ENCODE data around the gene LIPE.
A peak's percentile ranks its signal among the peaks of the same experiment; 100 is the strongest.

LIPE gene

GRCh38 chr19:42445948-42446347, 18.8 kb upstream of the LIPE start:
- no peak for DNase-seq

DNA sequence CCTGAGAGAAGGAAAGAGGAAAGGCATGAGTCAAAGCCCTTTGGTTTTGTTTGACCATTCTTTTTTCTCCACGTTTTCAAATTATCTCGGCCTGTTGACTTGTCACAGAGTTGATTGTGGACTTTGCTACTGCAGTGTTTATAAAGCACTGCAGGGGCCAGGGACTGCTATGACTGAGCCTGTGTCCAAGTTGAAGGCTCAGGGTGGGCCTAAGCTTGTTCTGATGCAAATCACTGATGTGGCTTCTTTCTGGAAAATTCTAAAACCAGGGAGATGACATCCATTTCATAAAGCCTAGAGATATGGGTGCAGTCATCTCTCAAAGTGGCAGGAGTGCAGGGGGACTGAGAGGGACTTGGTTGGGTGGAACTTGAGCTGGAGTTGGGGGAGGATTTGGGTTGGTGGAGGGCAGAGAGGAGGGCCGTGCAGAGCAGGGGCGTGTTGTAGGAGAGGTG, 16.8 kb upstream of the LIPE start:
- DNase-seq: no peak

DNA sequence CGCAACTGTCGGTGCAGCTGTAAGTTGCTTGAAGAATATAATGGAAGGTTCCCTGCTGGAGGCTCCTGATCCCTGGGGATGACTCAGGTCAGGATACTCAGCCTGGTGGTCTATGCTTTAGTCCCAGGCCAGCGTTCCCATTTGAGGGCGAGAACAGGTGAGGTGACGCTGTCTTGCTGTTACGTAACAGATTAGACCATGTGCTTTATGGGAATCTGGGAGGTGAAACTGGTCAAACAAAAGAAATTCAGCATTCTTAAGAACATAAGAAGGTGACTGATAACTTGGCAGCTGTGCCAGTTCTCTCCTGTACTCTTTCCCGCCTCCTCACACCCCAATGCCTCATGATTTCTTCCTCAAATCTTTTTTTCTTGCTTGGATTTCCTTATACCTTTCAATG, 15.6 kb upstream of the LIPE start, which contains the start of gene CXCL17:
Gene CXCL17 (minus strand): TSS at position 114 of the 400 bp plus-strand sequence. CDS start 114 bp downstream, outside the sequence.
- no peak for DNase-seq

- DNase-seq: no peak
These were observed 13.9 kb upstream of the LIPE start for GRCh38 chr19:42441049-42441445.

GRCh38 chr19:42440357-42441048, 13.3 kb upstream of the LIPE start:
- peak; percentile 34 for DNase-seq

GRCh38 chr19:42436006-42436405, 8.8 kb upstream of the LIPE start:
- no peak for DNase-seq

- no peak for DNase-seq
These were observed 8.1 kb upstream of the LIPE start for GRCh38 chr19:42435316-42435715.

DNA sequence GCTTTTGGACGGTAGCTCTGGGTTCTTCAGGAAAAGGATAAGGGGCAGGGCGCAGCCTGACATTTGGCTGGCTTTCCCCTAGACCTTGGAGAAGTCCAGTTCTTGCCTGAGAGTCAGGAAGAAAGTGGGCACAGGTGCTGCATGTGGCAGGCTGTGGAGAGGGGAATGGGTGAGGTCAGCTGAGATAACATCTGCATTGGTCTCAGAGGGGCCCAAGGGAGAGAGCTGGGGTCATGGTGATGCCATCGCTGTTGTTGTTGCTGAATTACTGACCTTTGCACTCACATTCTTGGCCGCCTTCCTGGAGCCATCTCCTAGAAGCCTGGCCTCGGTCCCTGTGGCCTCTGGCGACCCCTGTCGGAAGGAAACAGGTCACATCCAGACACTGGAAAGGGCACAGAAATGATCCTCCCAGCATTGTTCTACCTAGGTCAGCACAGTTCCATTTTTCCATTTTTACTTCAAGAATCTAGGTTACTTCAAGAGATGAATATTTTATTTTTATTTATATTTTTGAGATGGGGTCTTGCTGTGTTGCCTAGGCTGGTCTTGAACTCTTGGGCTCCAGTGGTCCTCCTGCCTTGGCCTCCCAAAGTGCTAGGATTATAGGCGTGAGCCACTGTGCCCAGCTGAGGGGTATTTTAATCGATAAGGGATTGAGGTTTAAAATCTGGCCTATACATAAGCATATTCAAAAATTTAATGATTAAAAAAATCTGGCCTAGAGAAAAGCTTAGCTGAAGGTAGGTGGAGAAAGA, 6.5 kb upstream of the LIPE start:
- DNase-seq: no peak

DNA sequence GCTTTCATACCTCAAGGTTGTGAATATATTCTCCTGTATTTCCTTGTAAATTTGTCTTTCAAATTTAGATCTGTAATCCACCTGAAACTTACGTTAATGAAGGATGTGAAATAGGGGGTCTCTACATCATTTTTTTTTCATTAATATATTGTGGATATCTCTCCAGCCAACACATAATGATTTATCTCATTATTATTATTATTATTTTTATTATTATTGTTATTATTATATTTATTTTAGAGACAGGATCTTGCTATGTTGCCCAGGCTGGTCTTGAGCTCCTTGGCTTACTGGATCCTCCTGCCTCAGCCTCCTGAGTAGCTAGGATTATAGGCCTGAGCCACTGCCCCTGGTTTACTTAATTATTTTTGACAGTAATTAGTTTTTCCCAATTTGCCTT, 4.3 kb upstream of the LIPE start:
- no peak for DNase-seq

- no peak for DNase-seq
These were observed 1.5 kb upstream of the LIPE start for GRCh38 chr19:42428676-42429075.

DNA sequence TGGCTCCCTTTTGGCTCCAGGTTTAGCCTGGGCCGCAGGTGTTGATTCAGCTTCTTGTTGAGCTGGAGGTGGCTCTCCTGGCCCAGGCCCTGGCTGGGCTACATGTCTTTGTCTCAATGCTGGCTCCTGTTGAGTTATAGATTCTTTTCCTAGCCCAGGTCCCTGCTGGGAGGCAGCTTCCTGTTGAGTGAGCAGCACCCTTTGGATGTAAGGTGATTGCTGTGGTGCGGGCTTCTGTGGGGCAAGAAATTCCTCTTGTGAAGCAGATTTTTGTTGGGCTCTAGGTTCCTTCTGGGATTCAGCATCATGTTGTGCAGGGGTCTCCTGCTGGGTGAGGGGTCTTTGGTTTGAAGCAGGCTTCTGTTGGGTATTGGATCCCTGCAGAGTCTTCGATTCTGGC, 545 bp downstream of the LIPE start:
- no peak for DNase-seq

DNA sequence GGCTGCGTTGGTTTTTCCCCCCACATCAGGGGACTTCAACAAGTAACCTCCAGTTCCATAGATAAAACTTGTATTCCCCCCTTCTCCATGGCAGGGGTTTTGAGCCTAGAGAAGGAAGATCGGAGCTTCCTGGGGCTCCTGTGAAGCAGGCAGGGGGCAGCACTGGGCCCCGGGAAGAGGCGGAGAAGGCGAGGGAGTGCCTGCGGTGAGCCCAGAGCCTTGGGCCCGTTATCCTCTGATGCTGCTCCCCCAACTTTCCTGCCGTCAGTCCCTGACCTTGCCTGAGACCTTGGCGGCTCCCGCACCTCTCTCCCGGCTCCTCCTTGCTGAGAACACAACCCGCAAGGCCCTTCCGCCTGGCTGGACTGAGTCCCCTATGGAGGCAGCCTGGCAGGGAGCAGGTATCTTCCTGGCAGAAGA, 2.5 kb downstream of the LIPE start:
- DNase-seq: no peak

- no peak for DNase-seq
These were observed 2.9 kb downstream of the LIPE start for GRCh38 chr19:42424345-42424707.

DNA sequence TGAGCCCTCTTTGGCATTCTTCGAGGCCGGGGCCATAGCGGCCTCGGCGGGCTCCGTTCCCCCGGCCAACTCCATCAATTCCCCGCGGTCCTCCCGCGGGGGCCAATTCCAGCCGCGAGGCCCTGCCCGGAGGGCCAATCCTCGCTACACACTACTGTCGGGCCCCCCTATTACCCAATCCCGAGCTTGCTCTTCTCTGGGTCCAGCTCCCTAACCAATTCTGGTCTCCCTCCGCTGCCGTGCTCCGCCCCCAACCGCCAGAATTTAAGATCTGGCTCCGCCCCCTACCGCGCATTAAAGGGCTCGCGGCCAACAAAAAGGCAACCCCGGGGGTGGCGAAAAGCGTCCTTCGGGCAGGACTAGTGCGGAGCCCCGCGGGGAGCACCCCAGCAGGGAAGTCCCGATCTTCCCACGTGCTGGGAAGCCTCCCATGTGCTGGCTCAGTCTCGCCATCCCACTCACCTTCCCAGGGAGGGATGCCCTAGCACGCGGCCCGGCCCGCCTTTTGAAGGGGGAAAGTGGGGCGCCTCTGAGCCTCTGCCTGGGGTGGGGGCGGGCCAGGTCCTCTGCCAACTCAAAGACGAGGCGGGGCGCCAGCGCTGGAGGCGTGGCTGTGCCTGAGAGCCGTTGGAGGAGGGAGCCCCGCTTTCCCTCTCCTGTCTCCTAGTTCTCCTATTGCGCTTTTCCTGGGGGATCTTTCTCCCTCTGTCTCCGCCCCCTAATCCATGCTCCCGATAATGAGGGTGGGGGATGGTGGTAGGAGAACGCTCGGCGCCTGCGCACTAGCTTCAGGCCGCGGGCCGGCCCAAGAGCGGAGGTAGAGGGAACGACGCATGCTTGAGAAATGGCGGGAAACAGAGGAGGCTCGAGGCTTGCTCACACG, 3.5 kb downstream of the LIPE start:
- DNase-seq: no peak

DNA sequence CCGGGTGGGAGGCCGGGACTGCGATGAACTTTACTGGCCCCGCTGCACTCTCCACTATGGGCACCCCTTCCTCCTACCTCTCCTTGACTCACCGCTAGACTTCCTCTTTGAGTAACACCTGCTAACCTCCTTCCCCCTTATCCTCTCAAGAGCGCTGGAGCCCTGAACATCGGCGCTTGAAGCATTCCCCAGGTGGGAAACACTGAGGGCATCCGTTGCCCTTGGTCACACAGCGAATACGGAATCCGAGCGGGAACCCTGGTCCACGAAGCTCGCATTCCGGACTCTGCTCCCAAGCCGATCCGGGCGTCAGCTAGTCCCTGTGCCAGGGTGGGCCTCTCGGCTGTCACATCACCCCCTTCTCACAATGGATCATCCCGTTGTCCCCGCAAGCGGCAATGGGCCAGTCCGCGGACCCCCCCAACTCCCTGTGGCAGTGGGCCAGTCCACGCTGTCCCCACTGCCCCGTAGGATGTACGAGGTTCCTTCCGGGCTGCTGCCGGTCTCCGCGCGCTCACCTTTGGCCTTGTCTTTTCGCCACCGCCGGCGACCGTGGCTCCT, 4.2 kb downstream of the LIPE start:
- DNase-seq: no peak

- no peak for DNase-seq
These were observed 4.9 kb downstream of the LIPE start for GRCh38 chr19:42422092-42422900.

DNA sequence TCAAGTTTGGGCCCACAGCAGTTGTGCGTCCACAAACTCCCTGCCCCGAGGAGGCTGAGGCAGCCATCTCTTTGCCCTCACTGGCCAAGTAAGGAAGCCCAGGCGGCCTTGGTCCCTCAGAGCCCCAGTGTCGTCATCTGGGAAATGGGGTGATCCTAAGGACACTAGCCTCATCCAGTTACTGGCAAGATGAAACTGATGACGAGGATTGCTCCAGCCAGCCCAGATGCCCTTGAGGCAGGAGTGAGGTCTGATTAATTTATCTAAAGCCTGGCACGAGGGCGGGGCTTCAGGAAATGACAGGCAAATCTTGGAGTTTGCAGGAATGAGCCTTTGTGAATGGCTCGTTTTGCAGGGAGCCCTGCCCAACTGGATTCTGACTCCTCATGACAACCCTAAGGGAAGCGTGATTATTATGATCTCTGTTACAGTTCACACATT, 5.6 kb downstream of the LIPE start:
- DNase-seq: no peak

DNA sequence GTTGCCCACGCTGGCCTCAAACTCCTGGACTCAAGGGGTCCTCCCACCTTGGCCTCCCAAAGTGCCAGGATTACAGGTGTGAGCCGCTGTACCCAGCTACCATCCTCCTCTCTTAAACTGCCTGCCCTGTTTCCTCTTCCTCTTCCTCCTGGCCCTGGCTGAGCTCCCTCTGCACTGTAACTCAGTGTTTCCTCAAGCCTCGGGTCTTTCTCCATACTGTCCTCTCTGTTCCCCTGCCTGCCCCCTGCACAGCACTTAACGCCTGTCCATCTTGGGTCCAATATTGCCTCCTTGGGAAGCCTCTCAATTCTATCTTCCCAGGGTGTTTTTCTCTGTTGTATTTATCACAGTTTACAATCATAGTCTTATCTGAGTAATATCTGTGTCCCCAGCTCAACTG, 6.1 kb downstream of the LIPE start:
- DNase-seq: no peak

DNA sequence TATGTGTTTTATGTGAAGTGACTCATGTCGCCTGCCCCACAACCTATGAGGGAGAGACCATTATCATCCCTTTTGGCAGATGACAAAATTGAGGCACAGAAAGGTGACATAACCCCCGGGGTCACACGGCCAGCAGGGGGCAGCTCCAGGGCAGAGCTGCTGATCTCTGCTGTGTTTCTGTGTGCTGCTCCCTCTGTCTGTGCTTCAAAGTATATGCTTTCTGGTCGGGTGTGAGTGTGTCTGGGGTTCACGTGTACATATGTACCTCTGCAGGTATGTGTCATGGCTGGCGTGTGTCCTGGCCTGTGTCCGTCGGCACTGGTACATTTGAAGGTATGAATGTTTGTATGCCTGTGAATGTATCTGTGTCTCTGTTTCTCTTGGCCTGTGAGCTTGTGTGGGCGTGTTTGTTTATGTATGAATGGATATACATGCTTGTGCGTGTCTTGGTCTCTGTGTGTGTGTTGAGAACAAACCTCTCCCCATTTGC, 7.1 kb downstream of the LIPE start:
- DNase-seq: peak; percentile 66

DNA sequence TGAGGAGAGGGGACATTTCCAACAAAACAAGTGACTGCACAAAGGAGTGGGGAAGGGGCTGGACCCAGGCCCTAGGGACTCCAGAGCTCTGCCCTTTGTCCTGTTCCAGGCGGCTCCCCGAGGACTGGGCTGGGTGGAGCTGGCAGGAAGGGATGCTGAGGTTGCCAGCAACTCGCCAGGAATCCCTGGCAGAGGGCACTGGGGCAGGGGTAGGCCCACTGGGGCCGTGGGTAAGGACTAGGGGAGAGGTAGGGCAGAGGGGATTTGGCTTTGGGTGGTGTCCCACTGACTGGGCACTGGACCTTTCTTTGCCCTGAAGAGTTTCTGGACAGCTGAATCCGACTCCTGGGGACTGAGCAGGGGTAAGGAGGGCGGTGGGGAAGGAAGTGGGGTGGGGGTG, 7.9 kb downstream of the LIPE start:
- DNase-seq: no peak

- no peak for DNase-seq
These were observed 14.5 kb downstream of the LIPE start for GRCh38 chr19:42412661-42413076.

DNA sequence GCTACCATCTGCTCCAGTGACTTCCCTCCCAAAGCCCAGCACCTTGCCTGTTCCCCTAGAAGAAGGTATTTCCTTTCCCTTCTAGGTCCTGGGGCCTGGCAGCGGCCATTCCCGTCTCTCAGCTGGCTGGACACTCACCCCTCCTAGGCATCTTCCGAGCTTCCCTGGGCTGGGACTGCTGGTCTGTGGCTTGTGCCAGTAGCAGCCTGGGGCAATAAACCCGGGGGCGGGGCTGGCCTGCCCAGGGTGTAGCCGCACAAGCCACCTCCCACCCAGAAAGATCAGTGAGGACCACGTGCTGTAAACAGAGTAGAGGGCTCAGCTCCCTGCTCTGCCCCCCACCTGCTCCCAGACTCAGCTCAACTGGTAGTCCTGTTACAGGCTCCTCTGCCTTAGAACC, 15.0 kb downstream of the LIPE start:
- no peak for DNase-seq
